Breast epithelium (tissue), 3 donors: ENCODE results near the gene SIK3.

ENCODE experiments used
- POLR2A ChIP-seq: fragments of 450-650 bp; IDR thresholded peaks from one replicate; pipeline ENCODE4 v1.6.1; 2016; ENCODE audit warnings: antibody characterized with exemption, mild to moderate bottlenecking, moderate library complexity
- TF ChIP-seq, protein P1 (sequence below), 3 donors: fragments of 450-650 bp; IDR thresholded peaks; one replicate each; pipeline ENCODE4 v1.5.1; 2016 to 2017; ENCODE audit warnings: antibody characterized with exemption in 3 of 3, mild to moderate bottlenecking in 3 of 3, moderate library complexity in 3 of 3

- TF ChIP-seq, protein P1, sequence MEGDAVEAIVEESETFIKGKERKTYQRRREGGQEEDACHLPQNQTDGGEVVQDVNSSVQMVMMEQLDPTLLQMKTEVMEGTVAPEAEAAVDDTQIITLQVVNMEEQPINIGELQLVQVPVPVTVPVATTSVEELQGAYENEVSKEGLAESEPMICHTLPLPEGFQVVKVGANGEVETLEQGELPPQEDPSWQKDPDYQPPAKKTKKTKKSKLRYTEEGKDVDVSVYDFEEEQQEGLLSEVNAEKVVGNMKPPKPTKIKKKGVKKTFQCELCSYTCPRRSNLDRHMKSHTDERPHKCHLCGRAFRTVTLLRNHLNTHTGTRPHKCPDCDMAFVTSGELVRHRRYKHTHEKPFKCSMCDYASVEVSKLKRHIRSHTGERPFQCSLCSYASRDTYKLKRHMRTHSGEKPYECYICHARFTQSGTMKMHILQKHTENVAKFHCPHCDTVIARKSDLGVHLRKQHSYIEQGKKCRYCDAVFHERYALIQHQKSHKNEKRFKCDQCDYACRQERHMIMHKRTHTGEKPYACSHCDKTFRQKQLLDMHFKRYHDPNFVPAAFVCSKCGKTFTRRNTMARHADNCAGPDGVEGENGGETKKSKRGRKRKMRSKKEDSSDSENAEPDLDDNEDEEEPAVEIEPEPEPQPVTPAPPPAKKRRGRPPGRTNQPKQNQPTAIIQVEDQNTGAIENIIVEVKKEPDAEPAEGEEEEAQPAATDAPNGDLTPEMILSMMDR (IDR thresholded peaks at IDR 0.05): no peak
- no peak for TF ChIP-seq POLR2A
Measured at GRCh38 chr11:117080370-117080769, 17.9 kb downstream of the SIK3 start.
